ENCODE results near the gene TRMT10B.

DNA sequence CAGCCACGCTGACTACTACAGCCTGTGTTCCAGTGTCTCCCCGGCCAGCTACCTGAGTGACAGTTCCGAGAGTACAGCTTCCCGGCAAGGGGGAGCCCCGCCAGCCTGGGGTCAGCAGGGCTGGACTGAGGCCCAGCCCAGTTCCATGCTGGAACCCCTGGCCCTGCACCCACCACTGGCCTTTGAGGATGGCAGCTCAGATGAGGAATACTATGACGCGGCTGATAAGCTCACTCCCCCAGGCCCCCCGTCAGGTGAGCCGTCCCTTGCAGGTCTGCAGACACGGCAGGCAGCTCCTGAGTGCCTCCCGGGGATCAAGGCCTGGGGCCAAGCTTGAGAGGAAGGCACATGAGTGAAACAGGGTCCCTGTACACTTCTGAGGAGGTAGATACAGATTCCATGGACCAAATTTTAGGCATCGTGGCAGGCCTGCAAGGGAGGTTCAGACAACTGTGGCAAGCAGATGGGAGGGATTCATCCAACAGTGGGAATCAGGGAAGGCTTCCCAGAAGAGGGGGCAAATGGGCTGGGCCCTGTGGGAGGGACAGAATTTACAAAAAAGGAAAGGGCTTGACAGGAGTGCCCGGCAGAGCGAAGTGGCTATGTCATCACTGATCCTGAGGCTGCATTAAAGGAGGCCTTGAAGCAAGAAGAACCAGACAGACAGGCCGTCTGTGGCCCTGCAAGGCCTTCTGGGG lies 12.8 kb upstream of the TRMT10B start:
- TF ChIP-seq EZH2phosphoT487 (IDR thresholded peaks at IDR 0.05; ENCODE audit: insufficient read depth, low read depth) (no peak), EZH2 (IDR thresholded peaks at IDR 0.05; ENCODE audit: insufficient read depth, poor library complexity, severe bottlenecking) (no peak)
